Trophoblast cell (in vitro differentiated cells and primary cell): ENCODE measurements around the gene MRPL47.

Source experiments
- DNase-seq, 2 donors: peaks; one replicate each; pipeline ENCODE4 v3.0.0-alpha.2; 2016
- H2AFZ ChIP-seq: 2 replicates; pipeline ENCODE4 v1.6.1; 2013; ENCODE audit warnings: low read length, moderate library complexity, mild to moderate bottlenecking; ENCODE audit not compliant: insufficient read depth, poor library complexity
- H2AK5ac ChIP-seq: 2 replicates; pipeline ENCODE4 v1.6.1; 2013; ENCODE audit warnings: mild to moderate bottlenecking, low read length
- H2BK120ac ChIP-seq: 2 replicates; pipeline ENCODE4 v1.6.1; 2013; ENCODE audit warnings: low read length, mild to moderate bottlenecking, moderate library complexity; ENCODE audit not compliant: insufficient read depth, poor library complexity
- H2BK12ac ChIP-seq: 2 replicates; pipeline ENCODE4 v1.6.1; 2013; ENCODE audit warnings: mild to moderate bottlenecking, low read length, moderate library complexity
- H2BK5ac ChIP-seq: 2 replicates; pipeline ENCODE4 v1.6.1; 2013; ENCODE audit warnings: low read length, low read depth, moderate library complexity, mild to moderate bottlenecking; ENCODE audit not compliant: poor library complexity
- H3K14ac ChIP-seq: 2 replicates; pipeline ENCODE4 v1.6.1; 2013; ENCODE audit warnings: mild to moderate bottlenecking, low read length
- H3K18ac ChIP-seq: 2 replicates; pipeline ENCODE4 v1.6.1; 2013; ENCODE audit warnings: mild to moderate bottlenecking, low read length
- H3K23ac ChIP-seq: 2 replicates; pipeline ENCODE4 v1.6.1; 2013; ENCODE audit warnings: low read length
- H3K27ac ChIP-seq: 2 replicates; pipeline ENCODE4 v1.5.1; 2013; ENCODE audit warnings: low read depth, mild to moderate bottlenecking, inconsistent platforms, low read length, moderate library complexity
- H3K27me3 ChIP-seq: 2 replicates; pipeline ENCODE4 v1.6.1; 2013; ENCODE audit warnings: inconsistent platforms, mild to moderate bottlenecking, low read length, moderate library complexity; ENCODE audit not compliant: insufficient read depth
- H3K36me3 ChIP-seq, 2 experiments: 1 replicate in 1 of 2; 2 replicates in 1 of 2; pipeline ENCODE4 v1.6.1; 2013; ENCODE audit warnings: low read length in 2 of 2, mild to moderate bottlenecking in 2 of 2, moderate library complexity in 1 of 2; ENCODE audit not compliant: insufficient read depth in 2 of 2, control insufficient read depth in 1 of 2
- H3K4ac ChIP-seq: 2 replicates; pipeline ENCODE4 v1.6.1; 2013; ENCODE audit warnings: low read depth, mild to moderate bottlenecking, low read length, moderate library complexity
- H3K4me1 ChIP-seq, 2 experiments: 1 replicate in 1 of 2; 2 replicates in 1 of 2; pipeline ENCODE4 v1.6.1; 2013; ENCODE audit warnings: low read length in 2 of 2, mild to moderate bottlenecking in 2 of 2, moderate library complexity in 1 of 2; ENCODE audit not compliant: insufficient read depth in 2 of 2, control insufficient read depth in 1 of 2
- H3K4me2 ChIP-seq: 2 replicates; pipeline ENCODE4 v1.6.1; 2013; ENCODE audit warnings: inconsistent platforms, mild to moderate bottlenecking, low read length, moderate library complexity
- H3K4me3 ChIP-seq: 2 replicates; pipeline ENCODE4 v1.5.1; 2013; ENCODE audit warnings: mild to moderate bottlenecking, low read depth, low read length, inconsistent platforms
- H3K79me1 ChIP-seq: one replicate; pipeline ENCODE4 v1.6.1; 2013; ENCODE audit warnings: low read length
- H3K79me2 ChIP-seq: 2 replicates; pipeline ENCODE4 v1.6.1; 2013; ENCODE audit warnings: low read length, mild to moderate bottlenecking; ENCODE audit not compliant: control insufficient read depth, insufficient read depth, poor library complexity
- H3K9ac ChIP-seq: 2 replicates; pipeline ENCODE4 v1.6.1; 2013; ENCODE audit warnings: mild to moderate bottlenecking, low read length
- H3K9me3 ChIP-seq: 2 replicates; pipeline ENCODE4 v1.6.1; 2013; ENCODE audit warnings: low read depth, mild to moderate bottlenecking, control low read depth, inconsistent platforms, low read length; ENCODE audit not compliant: insufficient read depth
- H4K12ac ChIP-seq: 2 replicates; pipeline ENCODE4 v1.6.1; 2013; ENCODE audit warnings: low read depth, mild to moderate bottlenecking, low read length, moderate library complexity
- H4K8ac ChIP-seq: 2 replicates; pipeline ENCODE4 v1.6.1; 2013; ENCODE audit warnings: low read depth, mild to moderate bottlenecking, low read length, moderate library complexity
- H4K91ac ChIP-seq: one replicate; pipeline ENCODE4 v1.6.1; 2013; ENCODE audit warnings: low read depth, mild to moderate bottlenecking, low read length, moderate library complexity
- WGBS: extraction: QIAGEN DNeasy Blood & Tissue Kit; methylation state at CpG from one replicate; pipeline ENCODE4 v1.1.7; 2013; ENCODE audit warnings: missing lambda C conversion rate; ENCODE audit not compliant: insufficient read length, insufficient coverage; ENCODE audit errors: extremely low coverage; 5-methylcytosine and 5-hydroxymethylcytosine counted together

The MRPL47 gene

GRCh38 chr3:179565496-179565895, 38.9 kb downstream of the MRPL47 start:
- Histone ChIP-seq H2BK5ac (no peak overlapping the region), H3K79me1 (peaks cover 5% of the 10 kb centered on the region), H4K8ac (no peak overlapping the region), H3K9ac (no peak overlapping the region), H2BK120ac (no peak overlapping the region), H3K4me2 (no peak overlapping the region), H3K4me1 (peaks cover 2 to 3% of the 10 kb centered on the region in 2 experiments), H3K14ac (no peak overlapping the region), H3K27ac (no peak overlapping the region), H3K23ac (no peak overlapping the region), H4K12ac (no peak overlapping the region), H2AFZ (no peak overlapping the region), H3K9me3 (no peaks in the 10 kb centered on the region), H3K79me2 (peaks cover 9% of the 10 kb centered on the region), H3K36me3 (no peaks in the 10 kb centered on the region), H2BK12ac (no peak overlapping the region), H3K27me3 (no peaks in the 10 kb centered on the region), H4K91ac (no peak overlapping the region), H3K4me3 (no peak overlapping the region), H3K18ac (no peak overlapping the region), H3K4ac (no peak overlapping the region), H2AK5ac (no peak overlapping the region)
- 100% methylated on average over 1 of the region's 3 CpGs for WGBS
- DNase-seq, result no peak

DNA sequence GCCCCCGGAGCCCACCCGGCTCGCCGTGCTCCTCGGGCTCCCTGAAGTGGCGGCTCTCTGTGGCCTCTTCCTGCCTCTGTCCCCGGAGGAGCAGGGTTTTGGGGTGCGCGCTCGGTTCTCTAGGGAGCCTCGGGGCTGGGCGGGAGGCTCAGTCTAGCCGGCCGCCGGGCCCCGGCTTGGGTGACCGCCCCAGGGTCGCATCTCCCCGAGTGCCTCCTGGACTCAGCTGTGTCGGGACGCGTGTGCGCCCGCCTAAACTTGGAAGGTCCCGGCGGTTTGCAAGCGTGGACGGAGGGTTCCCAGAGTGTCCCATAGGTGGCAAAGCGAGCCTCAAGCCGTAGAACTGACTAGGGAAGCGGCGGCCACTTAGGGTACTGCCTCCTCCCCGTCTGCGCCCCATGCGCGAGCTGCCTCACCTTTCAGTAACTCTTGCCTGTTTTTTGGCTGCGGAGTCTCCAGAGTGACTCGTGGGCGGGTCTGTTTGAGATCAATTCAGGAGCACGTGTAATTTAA, 41.1 kb downstream of the MRPL47 start:
- no CpG with 5 or more reads among the region's 40 CpGs for WGBS
- H3K23ac ChIP-seq, result no peak overlapping the region

GRCh38 chr3:179562591-179563270, 41.7 kb downstream of the MRPL47 start, which contains the start of gene ACTL6A:
ACTL6A (plus strand) TSS chr3:179562926; CDS start chr3:179563093, 167 bp downstream.
- peak; percentile 100 for DNase-seq
- peak within 1 kb of the TSS; percentile 99 for H3K18ac ChIP-seq
- peak within 1 kb of the TSS; percentile 98 for H3K27ac ChIP-seq
- H3K9me3 ChIP-seq, result no peaks in the 10 kb centered on the region
- peaks cover 9% of the 10 kb centered on the region for H3K79me2 ChIP-seq
- H3K4me3 ChIP-seq, result peak within 1 kb of the TSS; percentile 99
- H3K4ac ChIP-seq, result peak within 1 kb of the TSS; percentile 98
- peak within 1 kb of the TSS; percentile 99 for H4K12ac ChIP-seq
- peak within 1 kb of the TSS; percentile 87 for H2BK12ac ChIP-seq
- H3K36me3 ChIP-seq, result no peaks in the 10 kb centered on the region
- H4K91ac ChIP-seq, result peak within 1 kb of the TSS; percentile 98
- H2BK5ac ChIP-seq, result peak within 1 kb of the TSS; percentile 94
- H3K14ac ChIP-seq, result peak within 1 kb of the TSS; percentile 100
- peak within 1 kb of the TSS; percentile 95 for H2AK5ac ChIP-seq
- peak within 1 kb of the TSS; percentile 97 for H2BK120ac ChIP-seq
- peaks cover 2 to 3% of the 10 kb centered on the region in 2 experiments for H3K4me1 ChIP-seq
- H3K23ac ChIP-seq, result no peak within 1 kb of the TSS
- H3K27me3 ChIP-seq, result no peaks in the 10 kb centered on the region
- peaks cover 5% of the 10 kb centered on the region for H3K79me1 ChIP-seq
- peak within 1 kb of the TSS; percentile 86 for H3K4me2 ChIP-seq
- H3K9ac ChIP-seq, result peak within 1 kb of the TSS; percentile 97
- H2AFZ ChIP-seq, result peak within 1 kb of the TSS; percentile 99
- peak within 1 kb of the TSS; percentile 100 for H4K8ac ChIP-seq
- WGBS, result no CpG with 5 or more reads among the region's 55 CpGs

More for the DNA sequence above, 41.1 kb downstream of the MRPL47 start:
- Histone ChIP-seq H3K9me3 (no peaks in the 10 kb centered on the region), H2BK12ac (no peak overlapping the region), H3K4ac (peak overlapping the region; percentile 89), H3K4me1 (peaks cover 2 to 3% of the 10 kb centered on the region in 2 experiments), H3K14ac (peak overlapping the region; percentile 91), H3K79me1 (peaks cover 5% of the 10 kb centered on the region), H3K9ac (peak overlapping the region; percentile 84), H3K27ac (peak overlapping the region; percentile 69), H2AFZ (peak overlapping the region; percentile 66), H3K79me2 (peaks cover 9% of the 10 kb centered on the region), H3K4me3 (peak overlapping the region; percentile 99), H4K12ac (peak overlapping the region; percentile 91), H2BK120ac (peak overlapping the region; percentile 41), H3K36me3 (no peaks in the 10 kb centered on the region), H4K8ac (peak overlapping the region; percentile 85), H3K18ac (peak overlapping the region; percentile 90), H2AK5ac (no peak overlapping the region), H3K27me3 (no peaks in the 10 kb centered on the region), H2BK5ac (peak overlapping the region; percentile 14), H4K91ac (peak overlapping the region; percentile 78), H3K4me2 (peak overlapping the region; percentile 86)
- peak; percentile 60 to 74 for DNase-seq

DNA sequence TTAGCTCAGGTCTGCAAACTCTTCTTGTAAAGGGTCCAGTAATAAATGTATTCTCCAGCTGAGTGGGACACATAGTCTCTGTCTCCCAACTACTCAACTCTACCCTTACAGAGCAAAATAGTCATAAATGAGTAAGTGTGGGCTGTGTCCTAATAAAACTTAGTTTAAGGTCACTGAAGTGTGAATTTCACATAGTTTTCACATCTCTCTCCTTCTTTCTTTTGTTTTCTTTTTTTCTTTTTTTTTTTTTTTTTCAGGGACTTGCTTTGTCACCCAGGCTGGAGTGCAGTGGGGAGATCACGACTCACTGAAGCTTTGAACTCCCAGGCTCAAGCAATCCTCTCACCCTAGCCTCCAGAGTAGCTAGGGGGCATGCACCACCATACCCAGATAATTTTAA, 43.6 kb downstream of the MRPL47 start:
- Histone ChIP-seq H3K9ac (no peak overlapping the region), H3K4me3 (no peak overlapping the region), H3K23ac (no peak overlapping the region), H4K12ac (no peak overlapping the region), H3K79me2 (peaks cover 9% of the 10 kb centered on the region), H3K18ac (no peak overlapping the region), H3K14ac (no peak overlapping the region), H3K4me1 (peaks cover 2 to 3% of the 10 kb centered on the region in 2 experiments), H3K9me3 (no peaks in the 10 kb centered on the region), H2AFZ (no peak overlapping the region), H3K36me3 (no peaks in the 10 kb centered on the region), H3K27ac (no peak overlapping the region), H4K8ac (no peak overlapping the region), H3K4me2 (no peak overlapping the region), H2AK5ac (no peak overlapping the region), H3K79me1 (peaks cover 5% of the 10 kb centered on the region), H2BK5ac (no peak overlapping the region), H3K4ac (no peak overlapping the region), H3K27me3 (no peaks in the 10 kb centered on the region), H2BK120ac (no peak overlapping the region), H2BK12ac (no peak overlapping the region), H4K91ac (no peak overlapping the region)
- no CpG with 5 or more reads among the region's 1 CpG for WGBS
- no peak for DNase-seq
